GM21737 (cell line): Measurements from ENCODE around the gene MSH5.
"Not testable (repeated sequence)": the region's sequence is repeated elsewhere in the genome, so short reads cannot be mapped to it uniquely, and the experiment has no call there.

Experiments used
- ATAC-seq: cut with Tn5 transposase; IDR thresholded peaks from one replicate; pipeline ENCODE4 v1.9.1; 2021; ENCODE audit warnings: mild to moderate bottlenecking, moderate library complexity; ENCODE audit not compliant: unreplicated experiment

Gene MSH5

GRCh38 chr6:31795616-31796298, 56.0 kb downstream of the MSH5 start, which contains the start of gene VARS1:
Gene VARS1, minus strand, starts transcription at chr6:31795752. Its CDS starts 535 bp downstream, at chr6:31795217.
- peak; percentile 81 for ATAC-seq

- ATAC-seq = no peak
Observed at GRCh38 chr6:31796993-31797385, 57.2 kb downstream of the MSH5 start.

- no peak for ATAC-seq
Observed at GRCh38 chr6:31797588-31797987, 57.8 kb downstream of the MSH5 start.

GRCh38 chr6:31799781-31800180, 60.0 kb downstream of the MSH5 start:
- ATAC-seq = no peak

- ATAC-seq = not testable (repeated sequence)
Observed at GRCh38 chr6:31801031-31801927, 61.5 kb downstream of the MSH5 start.

- ATAC-seq = peak; percentile 6
Observed at GRCh38 chr6:31805939-31806469, 66.2 kb downstream of the MSH5 start.

- peak; percentile 80 for ATAC-seq
Observed at GRCh38 chr6:31806470-31807272, 66.9 kb downstream of the MSH5 start, which contains the start of gene LSM2. Gene LSM2, minus strand, starts transcription at chr6:31806966. Its CDS starts 209 bp downstream, at chr6:31806757.

GRCh38 chr6:31808599-31808998, 68.8 kb downstream of the MSH5 start:
- not testable (repeated sequence) for ATAC-seq

GRCh38 chr6:31811645-31812044, 71.8 kb downstream of the MSH5 start:
- ATAC-seq = no peak
